H1 (cell line): ENCODE data around the gene MRPS17. TPM values are rescaled to one million over a fixed set of nuclear protein-coding genes. Genes with fewer than 3 reads are reported as not detected.
A peak's percentile ranks its signal among the peaks of the same experiment; 100 is the strongest.

ENCODE experiments used
- CTCF ChIA-PET: fragments of 300-600 bp; sonication (Branson Sonifier 250); formaldehyde crosslinking; loops from one replicate; lab custom pipeline; 2021; ENCODE audit not compliant: partially characterized antibody; lab: Charles Lee
- POLR2A ChIA-PET: fragments of 300-600 bp; sonication (Branson Sonifier 250); formaldehyde crosslinking; loops from one replicate; lab custom pipeline; 2021; ENCODE audit warnings: inconsistent platforms; ENCODE audit not compliant: partially characterized antibody; lab: Charles Lee
- DNase-seq, 2 experiments: peaks; one replicate each; pipeline versions ENCODE4 v3.0.0 to v3.0.0-alpha.2; 2010 to 2022; ENCODE audit warnings: low spot score in 2 of 2, low read depth in 1 of 2, mixed read lengths in 1 of 2
- FAIRE-seq: peaks from 2 replicates; lab custom pipeline; 2011; peaks lifted over from hg19 to GRCh38; lab: Jason Lieb, UNC
- H2AFZ ChIP-seq: 2 replicates; pipeline ENCODE4 v1.8.1; 2012; ENCODE audit warnings: low read length, inconsistent platforms
- H2AK5ac ChIP-seq: 2 replicates; pipeline ENCODE4 v1.6.1; 2013; ENCODE audit warnings: low read depth, low read length
- H2BK120ac ChIP-seq: replicated peaks from 2 replicates; pipeline ENCODE3; 2013; ENCODE audit warnings: low read depth, low read length, inconsistent platforms
- H2BK12ac ChIP-seq: 2 replicates; pipeline ENCODE4 v1.6.1; 2013; ENCODE audit warnings: low read depth, low read length
- H2BK15ac ChIP-seq: 2 replicates; pipeline ENCODE4 v1.6.1; 2013; ENCODE audit warnings: low read length
- H2BK20ac ChIP-seq: 2 replicates; pipeline ENCODE4 v1.6.1; 2013; ENCODE audit warnings: low read length
- H2BK5ac ChIP-seq: 2 replicates; pipeline ENCODE4 v1.6.1; 2013; ENCODE audit warnings: low read depth, low read length
- H3K14ac ChIP-seq: 2 replicates; pipeline ENCODE4 v1.6.1; 2013; ENCODE audit warnings: inconsistent platforms; ENCODE audit not compliant: insufficient read length
- H3K18ac ChIP-seq: 2 replicates; pipeline ENCODE4 v1.6.1; 2013; ENCODE audit warnings: low read length; ENCODE audit errors: extremely low read depth
- H3K23ac ChIP-seq: 2 replicates; pipeline ENCODE4 v1.6.1; 2013; ENCODE audit warnings: inconsistent platforms; ENCODE audit not compliant: insufficient read length
- H3K23me2 ChIP-seq: 2 replicates; pipeline ENCODE4 v1.6.1; 2013; ENCODE audit warnings: low read depth, low read length
- H3K27ac ChIP-seq: 2 replicates; pipeline ENCODE4 v1.6.1; 2011; ENCODE audit warnings: low read depth, low read length, inconsistent platforms
- H3K27me3 ChIP-seq, 4 experiments: replicated peaks in 1 of 4; 1 replicate in 1 of 4; 2 replicates in 3 of 4; pipeline versions ENCODE4 v1.6.1 to v1.8.1; 2011 to 2013; ENCODE audit warnings: low read length in 3 of 4, mild to moderate bottlenecking in 3 of 4, inconsistent platforms in 2 of 4, mixed read lengths in 2 of 4, moderate library complexity in 1 of 4; ENCODE audit not compliant: control insufficient read depth in 3 of 4, insufficient read depth in 3 of 4; ENCODE audit errors: extremely low read depth in 1 of 4
- H3K36me3 ChIP-seq, 4 experiments: 2 replicates each; pipeline versions ENCODE4 v1.6.1 to v1.8.1; 2011 to 2013; ENCODE audit warnings: mild to moderate bottlenecking in 4 of 4, low read length in 3 of 4, moderate library complexity in 2 of 4, control low read depth in 1 of 4, inconsistent platforms in 1 of 4; ENCODE audit not compliant: insufficient read depth in 4 of 4, control insufficient read depth in 2 of 4
- H3K4ac ChIP-seq: replicated peaks from 2 replicates; pipeline ENCODE3; 2013; ENCODE audit warnings: low read length, low read depth, mixed read lengths, inconsistent platforms; ENCODE audit not compliant: insufficient read length
- H3K4me1 ChIP-seq, 4 experiments: replicated peaks in 1 of 4; 1 replicate in 1 of 4; 2 replicates in 3 of 4; pipeline versions ENCODE4 v1.6.1 to v1.8.1; 2011 to 2013; ENCODE audit warnings: low read length in 3 of 4, inconsistent platforms in 2 of 4, mixed read lengths in 1 of 4; ENCODE audit not compliant: insufficient read depth in 4 of 4, control insufficient read depth in 3 of 4
- H3K4me2 ChIP-seq, 2 experiments: 2 replicates each; pipeline versions ENCODE4 v1.6.1 to v1.8.1; 2011 to 2013; ENCODE audit warnings: low read depth in 2 of 2, low read length in 2 of 2, control low read depth in 1 of 2, inconsistent platforms in 1 of 2, mild to moderate bottlenecking in 1 of 2; ENCODE audit not compliant: insufficient read depth in 1 of 2
- H3K4me3 ChIP-seq, 4 experiments: fragments of 200-600, 300-600 bp in 1 of 4; sonication (generic), shearing (Covaris generic), sonication (Bioruptor Twin) in 1 of 4; 2 replicates each; pipeline versions ENCODE4 v1.5.1 to v1.8.1; 2011 to 2016; ENCODE audit warnings: low read length in 4 of 4, low read depth in 3 of 4, control low read depth in 2 of 4, inconsistent platforms in 2 of 4, mild to moderate bottlenecking in 2 of 4, mixed read lengths in 1 of 4, moderate library complexity in 1 of 4; ENCODE audit not compliant: insufficient read depth in 2 of 4; ENCODE audit errors: extremely low read depth in 1 of 4
- H3K56ac ChIP-seq: replicated peaks from 2 replicates; pipeline ENCODE3; 2013; ENCODE audit warnings: low read depth, mild to moderate bottlenecking, mixed read lengths, low read length, inconsistent platforms; ENCODE audit not compliant: insufficient read length
- H3K79me1 ChIP-seq: 2 replicates; pipeline ENCODE4 v1.6.1; 2013; ENCODE audit warnings: low read depth, low read length, control low read depth
- H3K79me2 ChIP-seq, 2 experiments: 2 replicates each; pipeline versions ENCODE4 v1.6.1 to v1.8.1; 2012 to 2013; ENCODE audit warnings: low read length in 2 of 2, mild to moderate bottlenecking in 2 of 2, inconsistent platforms in 1 of 2; ENCODE audit not compliant: insufficient read depth in 2 of 2, control insufficient read depth in 1 of 2
- H3K9ac ChIP-seq, 4 experiments: replicated peaks in 1 of 4; 1 replicate in 1 of 4; 2 replicates in 3 of 4; pipeline versions ENCODE4 v1.6.1 to v1.8.1; 2011 to 2013; ENCODE audit warnings: low read depth in 3 of 4, low read length in 3 of 4, control low read depth in 2 of 4, mild to moderate bottlenecking in 2 of 4, moderate library complexity in 2 of 4, inconsistent platforms in 1 of 4; ENCODE audit errors: extremely low read depth in 1 of 4
- H3K9me3 ChIP-seq, 2 experiments: 2 replicates each; pipeline versions ENCODE4 v1.6.1 to v1.8.1; 2012 to 2013; ENCODE audit warnings: mild to moderate bottlenecking in 2 of 2, moderate library complexity in 2 of 2, control low read depth in 1 of 2, inconsistent platforms in 1 of 2, low read depth in 1 of 2, low read length in 1 of 2, mixed read lengths in 1 of 2; ENCODE audit not compliant: insufficient read depth in 2 of 2
- H4K20me1 ChIP-seq, 2 experiments: replicated peaks in 1 of 2; 2 replicates each; pipeline versions ENCODE3 to v1.8.1; 2011 to 2013; ENCODE audit warnings: inconsistent platforms in 2 of 2, low read length in 2 of 2, mild to moderate bottlenecking in 1 of 2; ENCODE audit not compliant: insufficient read depth in 2 of 2, control insufficient read depth in 1 of 2
- H4K5ac ChIP-seq: 2 replicates; pipeline ENCODE4 v1.6.1; 2013; ENCODE audit warnings: low read length, low read depth, mixed read lengths, inconsistent platforms; ENCODE audit not compliant: insufficient read length
- H4K8ac ChIP-seq: 2 replicates; pipeline ENCODE4 v1.8.0; 2013; ENCODE audit warnings: mild to moderate bottlenecking, moderate library complexity, low read length, inconsistent platforms; ENCODE audit not compliant: insufficient read depth; ENCODE audit errors: extremely low read depth
- H4K91ac ChIP-seq: replicated peaks from 2 replicates; pipeline ENCODE3; 2013; ENCODE audit warnings: low read length, mixed read lengths, inconsistent platforms; ENCODE audit not compliant: insufficient read length
- EGR1 ChIP-seq: IDR thresholded peaks from 2 replicates; pipeline ENCODE4 v1.6.1; 2011; ENCODE audit warnings: low read depth, low read length, borderline replicate concordance
- EP300 ChIP-seq, 2 experiments: IDR thresholded peaks; 1 replicate in 1 of 2; 2 replicates in 1 of 2; pipeline ENCODE4 v1.6.1; 2011 to 2012; ENCODE audit warnings: low read depth in 2 of 2, low read length in 2 of 2, mild to moderate bottlenecking in 2 of 2, borderline replicate concordance in 1 of 2, inconsistent platforms in 1 of 2, moderate library complexity in 1 of 2
- HDAC2 ChIP-seq, 2 experiments: fragments of 300-600 bp in 1 of 2; sonication (generic) in 1 of 2; IDR thresholded peaks; 2 replicates each; pipeline ENCODE4 v1.6.1; 2011 to 2012; ENCODE audit warnings: low read depth in 2 of 2, low read length in 2 of 2, mild to moderate bottlenecking in 2 of 2, moderate library complexity in 2 of 2, borderline replicate concordance in 1 of 2, inconsistent platforms in 1 of 2
- JUN ChIP-seq: IDR thresholded peaks from 2 replicates; pipeline ENCODE4 v1.6.1; 2011; ENCODE audit warnings: low read depth, mild to moderate bottlenecking, improper control_type of control experiment, low read length
- NANOG ChIP-seq: IDR thresholded peaks from 2 replicates; pipeline ENCODE4 v1.6.1; 2011; ENCODE audit warnings: low read length, low read depth, mild to moderate bottlenecking, inconsistent platforms; ENCODE audit not compliant: insufficient read depth, poor library complexity, severe bottlenecking
- PHF8 ChIP-seq: fragments of 200-600 bp; sonication (generic); conservative IDR thresholded peaks from 2 replicates; pipeline ENCODE4 v1.7.1; 2012; ENCODE audit warnings: low read depth, mild to moderate bottlenecking, inconsistent platforms, low read length, moderate library complexity
- RBBP5 ChIP-seq: IDR thresholded peaks from 2 replicates; pipeline ENCODE4 v1.7.1; 2012; ENCODE audit warnings: low read depth, mild to moderate bottlenecking, inconsistent platforms, low read length, moderate library complexity, borderline replicate concordance
- SIN3A ChIP-seq, 2 experiments: IDR thresholded peaks in 1 of 2; conservative IDR thresholded peaks in 1 of 2; 2 replicates each; pipeline ENCODE4 v1.6.1; 2011 to 2012; ENCODE audit warnings: low read length in 2 of 2, improper control_type of control experiment in 1 of 2, low read depth in 1 of 2, mild to moderate bottlenecking in 1 of 2
- SIX5 ChIP-seq: IDR thresholded peaks from 2 replicates; pipeline ENCODE4 v1.6.1; 2011; ENCODE audit warnings: mild to moderate bottlenecking, low read depth, low read length
- SP2 ChIP-seq: IDR thresholded peaks from 2 replicates; pipeline ENCODE4 v1.6.1; 2012; ENCODE audit warnings: mild to moderate bottlenecking, low read length, inconsistent platforms
- SP4 ChIP-seq: IDR thresholded peaks from 2 replicates; pipeline ENCODE4 v1.6.1; 2012; ENCODE audit warnings: low read length, inconsistent platforms
- TBP ChIP-seq: IDR thresholded peaks from 2 replicates; pipeline ENCODE4 v1.6.1; 2011; ENCODE audit warnings: low read depth, low read length, improper control_type of control experiment
- WGBS, 2 experiments: shearing (Covaris generic) in 1 of 2; methylation state at CpG; one replicate each; pipeline versions ENCODE4 v1.1.6 to v1.1.7; 2013 to 2015; ENCODE audit warnings: low lambda C conversion rate in 2 of 2, mixed read lengths in 2 of 2, inconsistent platforms in 1 of 2, low coverage in 1 of 2, missing lambda C conversion rate in 1 of 2; ENCODE audit not compliant: insufficient replicate concordance in 2 of 2, insufficient coverage in 1 of 2, insufficient read length in 1 of 2; ENCODE audit errors: extremely low coverage in 1 of 2, missing lambda C conversion rate in 1 of 2; 5-methylcytosine and 5-hydroxymethylcytosine counted together
- polyA plus RNA-seq, 7 experiments: library from polyadenylated mRNA; depleted of rRNA in 3 of 7; stranded (reverse) in 5 of 7; unstranded in 2 of 7; fragments of >200 nt in 5 of 7; fragments of 200-250 nt in 2 of 7; gene quantifications; 1 replicate in 5 of 7; 2 replicates in 1 of 7; 4 replicates in 1 of 7; pipeline versions ENCODE4 v1.2.1 to v1.2.3, GENCODE V29; 2011 to 2013; ENCODE audit warnings: missing spikeins in 2 of 7, mixed read lengths in 2 of 7
- total RNA-seq: library from RNA; stranded (reverse); fragmentation: NEBNext Ultra II Directional; extraction: Animal tissue kit (Norgen Biotek cat#: 25700); gene quantifications from 2 replicates; pipeline ENCODE4 v1.2.1, GENCODE V29; 2021

MRPS17 gene
- total and polyA plus RNA-seq, 2 of the 8 experiments (the other 6 are each of a cell fraction or from before 2014, with no cell fraction given) = 15.8 to 27.3 TPM

DNA sequence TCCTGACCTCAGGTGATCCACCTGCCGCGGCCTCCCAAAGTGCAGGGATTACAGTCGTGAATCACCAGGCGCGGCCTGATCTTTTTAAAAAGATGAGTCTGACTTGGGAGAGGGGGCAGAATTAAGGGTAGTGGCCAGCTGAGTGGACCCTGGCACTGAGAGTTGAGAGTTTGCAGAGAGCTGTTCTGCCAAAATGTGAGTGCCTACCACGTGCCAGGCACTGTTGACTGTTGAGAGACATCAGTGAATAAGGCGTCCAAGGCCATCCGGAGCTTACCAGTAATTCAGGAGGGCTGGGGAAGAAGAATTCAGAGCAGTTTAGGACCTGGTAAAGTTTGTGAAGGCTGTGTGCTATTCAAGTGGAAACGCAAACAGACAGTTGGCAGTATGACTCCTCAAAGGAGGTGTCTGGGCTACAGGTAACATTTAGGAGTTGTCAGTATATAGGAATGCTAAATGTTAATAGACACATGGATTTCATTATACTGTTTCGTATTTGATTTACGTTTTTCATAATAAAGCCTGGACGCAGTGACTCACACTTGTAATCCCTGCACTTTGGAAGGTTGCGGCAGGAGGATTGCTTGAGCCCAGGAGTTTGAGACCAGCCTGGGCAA, 14.2 kb downstream of the MRPS17 start:
- Histone ChIP-seq H3K56ac (no peak overlapping the region), H3K23me2 (no peaks in the 10 kb centered on the region), H3K4me3 (peak overlapping the region in 1 of 4 experiments; percentile 99; a peak in 2 of 8 replicates), H2AK5ac (no peak overlapping the region), H3K79me2 (peaks cover 3 to 24% of the 10 kb centered on the region in 2 experiments; a peak in 3 of 4 replicates), H2BK20ac (no peak overlapping the region), H3K9ac (no peak overlapping the region), H2BK12ac (no peak overlapping the region), H3K27me3 (peaks cover 1 to 13% (median 7%) of the 10 kb centered on the region in 4 experiments; a peak in 5 of 7 replicates), H4K5ac (no peak overlapping the region), H3K4me1 (peaks cover 0 to 4% (median 1%) of the 10 kb centered on the region in 4 experiments; a peak in 2 of 7 replicates), H2BK15ac (no peak overlapping the region), H2AFZ (no peak overlapping the region), H3K4ac (no peak overlapping the region), H4K91ac (peak overlapping the region; percentile 74), H2BK120ac (no peak overlapping the region), H3K9me3 (no peaks in the 10 kb centered on the region), H2BK5ac (no peak overlapping the region), H3K79me1 (peaks cover 9% of the 10 kb centered on the region), H3K18ac (no peak overlapping the region), H3K23ac (no peak overlapping the region), H4K20me1 (peaks cover 2 to 7% of the 10 kb centered on the region in 2 experiments), H3K14ac (no peak overlapping the region), H3K4me2 (peak overlapping the region; percentile 72 to 75), H4K8ac (no peak overlapping the region), H3K27ac (no peak overlapping the region), H3K36me3 (no peaks in the 10 kb centered on the region)
- FAIRE-seq = no peak
- ChIA-PET CTCF (interaction anchor here (1.0 to 2.6 kb wide), 2 partner anchors 34 to 107 kb away, joined by 4 to 11 read pairs; no protein-coding TSS in a partner anchor), POLR2A (interaction anchor here (0.6 to 2.3 kb wide), 12 partner anchors 10 to 194 kb away, joined by 3 to 23 read pairs (median 3); no protein-coding TSS in a partner anchor)
- DNase-seq = no peak
- 89% methylated on average over 13 of the region's 13 CpGs; no CpG with 5 or more reads in 1 of the 2 experiments for WGBS, 2 experiments
- TF ChIP-seq EP300 (IDR thresholded peaks at IDR 0.05; ENCODE audit: borderline replicate concordance in 1 of 2, low read depth in 2 of 2, low read length in 2 of 2) (no peak), TBP (no peak), SIN3A (conservative IDR thresholded peaks at IDR 0.05 in 1 of 2, IDR thresholded peaks at IDR 0.05 in 1 of 2; ENCODE audit: low read depth in 1 of 2, low read length in 2 of 2) (no peak), NANOG (no peak), SP4 (no peak), PHF8 (no peak), RBBP5 (no peak), SP2 (no peak), JUN (no peak), HDAC2 (IDR thresholded peaks at IDR 0.05; ENCODE audit: borderline replicate concordance in 1 of 2, low read depth in 2 of 2, low read length in 2 of 2) (no peak), SIX5 (no peak), EGR1 (no peak)
